Tibial nerve (tissue), 4 donors: Measurements from ENCODE around the gene MSTO1.

Experiments
- CTCF ChIP-seq, 5 experiments: fragments of 200-600 bp in 3 of 5; fragments of 450-650 bp in 2 of 5; sonication (generic) in 3 of 5; IDR thresholded peaks; one replicate each; pipeline ENCODE4 v1.5.1; 2016 to 2019; ENCODE audit warnings: antibody characterized with exemption in 5 of 5, mild to moderate bottlenecking in 3 of 5, moderate library complexity in 2 of 5
- EP300 ChIP-seq, 2 donors: sonication (generic); formaldehyde crosslinking; IDR thresholded peaks; one replicate each; pipeline ENCODE4 v1.6.1; 2017; ENCODE audit warnings: antibody characterized with exemption in 2 of 2, mild to moderate bottlenecking in 1 of 2
- POLR2A ChIP-seq, 2 donors: fragments of 450-650 bp; IDR thresholded peaks; one replicate each; pipeline ENCODE4 v1.6.1; 2017; ENCODE audit warnings: antibody characterized with exemption in 2 of 2, mild to moderate bottlenecking in 2 of 2, moderate library complexity in 2 of 2

DNA sequence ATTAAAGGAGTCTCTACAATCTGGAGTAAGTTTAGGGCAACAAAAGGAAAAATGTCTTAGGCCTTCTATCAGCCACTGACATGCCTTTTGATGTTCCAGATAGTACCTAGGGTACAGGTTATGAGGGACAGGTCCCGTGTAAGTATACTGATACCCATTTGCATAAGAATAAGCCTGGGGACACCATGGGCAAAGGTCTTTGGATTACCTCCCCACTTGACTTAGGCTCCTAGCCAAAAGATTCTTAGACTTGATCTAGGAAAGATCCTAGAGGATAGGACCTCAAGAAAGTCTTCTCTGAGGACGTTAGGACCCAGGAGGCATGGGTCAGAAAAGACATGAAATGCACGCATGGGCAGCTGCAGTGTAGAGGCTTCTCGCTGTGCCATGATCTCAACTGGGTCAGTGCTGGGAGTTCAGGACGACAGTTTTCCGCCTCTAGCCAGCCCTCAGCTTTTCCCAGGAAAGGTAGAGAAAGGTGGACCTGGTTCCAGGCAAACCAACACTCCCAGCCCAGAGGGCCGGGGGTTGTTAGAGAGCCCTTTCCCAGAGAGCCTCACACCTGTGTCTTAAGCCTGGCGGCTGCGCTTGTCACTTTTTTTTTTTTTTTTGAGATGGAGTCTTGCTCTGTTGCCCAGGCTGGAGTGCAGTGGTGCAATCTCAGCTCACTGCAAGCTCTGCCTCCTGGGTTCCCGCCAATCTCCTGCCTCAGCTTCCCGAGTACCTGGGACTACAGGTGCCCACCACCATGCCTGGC, 26.6 kb downstream of the MSTO1 start:
- no peak for TF ChIP-seq CTCF (IDR thresholded peaks at IDR 0.05)
- no peak for TF ChIP-seq POLR2A (IDR thresholded peaks at IDR 0.05)
- no peak for TF ChIP-seq EP300 (IDR thresholded peaks at IDR 0.05)
